ENCODE results near the gene MAD1L1. TPM values are rescaled to one million over a fixed set of nuclear protein-coding genes. Genes with fewer than 3 reads are reported as not detected.

Gene MAD1L1
- total and polyA plus RNA-seq, 2 of the 8 experiments (the other 6 are each of a cell fraction or from before 2014, with no cell fraction given), result 40.4 to 44.6 TPM

- TF ChIP-seq CBX5 (IDR thresholded peaks at IDR 0.05; ENCODE audit: low read depth, low read length) (no peak), RAD21 (IDR thresholded peaks at IDR 0.05 in 1 of 2, conservative IDR thresholded peaks at IDR 0.05 in 1 of 2; ENCODE audit: low read depth in 2 of 2, low read length in 2 of 2) (no peak), SIRT6 (IDR thresholded peaks at IDR 0.05; ENCODE audit: low read length) (no peak), SUZ12 (IDR thresholded peaks at IDR 0.05; ENCODE audit: low read length) (no peak), RNF2 (IDR thresholded peaks at IDR 0.05; ENCODE audit: borderline replicate concordance, low read depth, low read length, missing control alignments, poor library complexity, severe bottlenecking) (no peak), CHD7 (IDR thresholded peaks at IDR 0.05; ENCODE audit: insufficient replicate concordance, low read length) (no peak)
Observed at GRCh38 chr7:1946773-1947450, 285.8 kb downstream of the MAD1L1 start (continued).
